ENCODE measurements around the gene ADCY4.

GRCh38 chr14:24285351-24285750 lies 49.5 kb downstream of the ADCY4 start:
- TF ChIP-seq, protein P1, sequence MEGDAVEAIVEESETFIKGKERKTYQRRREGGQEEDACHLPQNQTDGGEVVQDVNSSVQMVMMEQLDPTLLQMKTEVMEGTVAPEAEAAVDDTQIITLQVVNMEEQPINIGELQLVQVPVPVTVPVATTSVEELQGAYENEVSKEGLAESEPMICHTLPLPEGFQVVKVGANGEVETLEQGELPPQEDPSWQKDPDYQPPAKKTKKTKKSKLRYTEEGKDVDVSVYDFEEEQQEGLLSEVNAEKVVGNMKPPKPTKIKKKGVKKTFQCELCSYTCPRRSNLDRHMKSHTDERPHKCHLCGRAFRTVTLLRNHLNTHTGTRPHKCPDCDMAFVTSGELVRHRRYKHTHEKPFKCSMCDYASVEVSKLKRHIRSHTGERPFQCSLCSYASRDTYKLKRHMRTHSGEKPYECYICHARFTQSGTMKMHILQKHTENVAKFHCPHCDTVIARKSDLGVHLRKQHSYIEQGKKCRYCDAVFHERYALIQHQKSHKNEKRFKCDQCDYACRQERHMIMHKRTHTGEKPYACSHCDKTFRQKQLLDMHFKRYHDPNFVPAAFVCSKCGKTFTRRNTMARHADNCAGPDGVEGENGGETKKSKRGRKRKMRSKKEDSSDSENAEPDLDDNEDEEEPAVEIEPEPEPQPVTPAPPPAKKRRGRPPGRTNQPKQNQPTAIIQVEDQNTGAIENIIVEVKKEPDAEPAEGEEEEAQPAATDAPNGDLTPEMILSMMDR (IDR thresholded peaks at IDR 0.05) = no peak
- TF ChIP-seq POLR2A (IDR thresholded peaks at IDR 0.05) = no peak

All from esophagus squamous epithelium (tissue), 4 donors.